Vagina (tissue), 2 donors: ENCODE measurements around the gene UBE2R2.
"Not testable (repeated sequence)": the region's sequence is repeated elsewhere in the genome, so short reads cannot be mapped to it uniquely, and the experiment has no call there.

Source experiments
- CTCF ChIP-seq, 3 experiments: fragments of 450-650 bp in 2 of 3; fragments of 200-600 bp in 1 of 3; sonication (generic) in 1 of 3; IDR thresholded peaks; one replicate each; pipeline ENCODE4 v1.5.1; 2017 to 2019; ENCODE audit warnings: antibody characterized with exemption in 3 of 3, mild to moderate bottlenecking in 2 of 3, moderate library complexity in 2 of 3
- POLR2A ChIP-seq, 2 donors: fragments of 450-650 bp; IDR thresholded peaks; one replicate each; pipeline ENCODE4 v1.6.1; 2017; ENCODE audit warnings: antibody characterized with exemption in 2 of 2, mild to moderate bottlenecking in 2 of 2, moderate library complexity in 2 of 2
- POLR2AphosphoS5 ChIP-seq, 2 donors: sonication (generic); formaldehyde crosslinking; IDR thresholded peaks; one replicate each; pipeline ENCODE4 v1.9.0; 2017; ENCODE audit warnings: antibody characterized with exemption in 2 of 2, mild to moderate bottlenecking in 2 of 2, low read depth in 1 of 2; ENCODE audit not compliant: insufficient read depth in 1 of 2

- not testable (repeated sequence) for TF ChIP-seq CTCF (IDR thresholded peaks at IDR 0.05); POLR2A (IDR thresholded peaks at IDR 0.05); POLR2AphosphoS5 (IDR thresholded peaks at IDR 0.05; ENCODE audit: insufficient read depth in 1 of 2, low read depth in 1 of 2)
Measured at GRCh38 chr9:33789429-33789828, 27.5 kb upstream of the UBE2R2 start.
